Activated T-helper 2 cell treated with anti-CD3 and anti-CD28 coated beads, Interferon-gamma antibody, Interleukin-2, Interleukin-4, amounts not matched to agents 10 μg/mL and 5 μg/mL and 100 μg/mL, durations not matched to agents 14 hours and 24 hours and 36 hours (primary cell): ENCODE data around the gene CYP2E1. TPM values are rescaled to one million over a fixed set of nuclear protein-coding genes. Genes with fewer than 3 reads are reported as not detected.
"Not testable (repeated sequence)": the region's sequence is repeated elsewhere in the genome, so short reads cannot be mapped to it uniquely, and the experiment has no call there.

ENCODE experiments used
- DNase-seq: peaks from one replicate; pipeline ENCODE4 v3.0.0; 2021; ENCODE audit warnings: low spot score
- H3K27ac Mint-ChIP-seq: one replicate; pipeline ENCODE4 v1.8.0; 2021; ENCODE audit warnings: mixed read lengths
- H3K27me3 Mint-ChIP-seq: one replicate; pipeline ENCODE4 v1.8.0; 2021; ENCODE audit warnings: low read depth, mixed read lengths
- H3K36me3 Mint-ChIP-seq: one replicate; pipeline ENCODE4 v1.8.0; 2021; ENCODE audit warnings: low read depth, mixed read lengths
- H3K4me1 Mint-ChIP-seq: one replicate; pipeline ENCODE4 v1.8.0; 2021; ENCODE audit warnings: low read depth, mixed read lengths
- H3K4me3 Mint-ChIP-seq: one replicate; pipeline ENCODE4 v1.8.0; 2021; ENCODE audit warnings: low read depth, mild to moderate bottlenecking, moderate library complexity, mixed read lengths
- H3K9me3 Mint-ChIP-seq: one replicate; pipeline ENCODE4 v1.8.0; 2021; ENCODE audit warnings: mixed read lengths
- intact Hi-C: fragments of 100-400 bp; cut with micrococcal nuclease; formaldehyde crosslinking; loops from one replicate; pipeline ENCODE4 v1.15.1; 2023
- total RNA-seq: library from RNA; stranded (reverse); gene quantifications from 2 replicates; pipeline ENCODE4 v1.2.3, GENCODE V29; 2022

The CYP2E1 gene
- total RNA-seq, 1 donor from 2014 or later = 0.16 TPM

DNA sequence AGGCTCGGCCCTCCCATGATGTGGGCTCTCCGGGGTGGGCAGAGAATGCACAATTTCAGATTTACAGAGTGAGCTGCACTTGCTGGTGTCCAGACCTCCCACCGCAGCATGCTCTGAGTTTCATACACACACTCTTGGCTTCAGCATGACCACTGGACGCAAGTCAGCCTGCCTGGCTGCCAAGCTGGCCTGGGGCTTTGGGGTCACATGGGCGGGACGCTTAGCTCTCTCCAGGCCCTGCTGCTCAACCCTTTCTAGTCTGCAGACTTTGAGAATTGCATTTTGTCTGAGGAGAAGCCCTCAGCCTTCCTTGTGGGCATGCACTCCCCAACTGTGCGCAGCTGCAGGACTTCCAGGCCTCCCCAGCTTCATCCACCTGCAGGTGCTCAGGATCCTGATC, 5.7 kb downstream of the CYP2E1 start:
- DNase-seq = no peak
- Mint-ChIP-seq H3K27ac (no peak overlapping the region), H3K4me3 (no peak overlapping the region), H3K4me1 (peaks cover 8% of the 10 kb centered on the region), H3K36me3 (no peaks in the 10 kb centered on the region), H3K9me3 (no peaks in the 10 kb centered on the region), H3K27me3 (peaks cover 36% of the 10 kb centered on the region)
- intact Hi-C loops = loop anchor here (10.0 kb wide), 1 partner anchor 298 kb away; the partner anchor contains the start of genes UTF1 and VENTX

DNA sequence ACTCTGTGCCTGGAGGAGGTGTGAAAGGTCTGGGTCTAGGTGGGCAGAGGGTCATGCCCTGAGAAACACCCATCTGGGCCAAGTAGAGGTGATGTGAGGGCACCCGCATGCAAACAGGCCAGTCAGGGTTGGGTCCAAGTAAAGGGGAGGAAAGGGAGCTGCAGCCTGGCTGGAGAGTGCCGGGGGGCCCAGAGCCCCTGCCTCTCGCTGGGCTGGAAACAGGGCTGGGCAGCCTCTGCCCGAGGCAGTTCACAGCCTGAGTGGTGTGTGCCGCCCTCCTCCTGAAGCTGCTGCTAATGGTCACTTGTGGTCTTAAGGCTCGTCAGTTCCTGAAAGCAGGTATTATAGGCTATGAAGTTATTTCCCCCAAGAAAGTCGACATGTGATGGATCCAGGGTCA, 7.3 kb downstream of the CYP2E1 start:
- H3K4me1 Mint-ChIP-seq = peaks cover 4% of the 10 kb centered on the region
- no peak overlapping the region for H3K27ac Mint-ChIP-seq
- H3K36me3 Mint-ChIP-seq = no peaks in the 10 kb centered on the region
- intact Hi-C loops = loop anchor here (10.0 kb wide), 1 partner anchor 300 kb away; the partner anchor contains the start of genes UTF1 and VENTX
- H3K4me3 Mint-ChIP-seq = no peak overlapping the region
- H3K27me3 Mint-ChIP-seq = peaks cover 25% of the 10 kb centered on the region
- H3K9me3 Mint-ChIP-seq = no peaks in the 10 kb centered on the region
- DNase-seq = no peak

DNA sequence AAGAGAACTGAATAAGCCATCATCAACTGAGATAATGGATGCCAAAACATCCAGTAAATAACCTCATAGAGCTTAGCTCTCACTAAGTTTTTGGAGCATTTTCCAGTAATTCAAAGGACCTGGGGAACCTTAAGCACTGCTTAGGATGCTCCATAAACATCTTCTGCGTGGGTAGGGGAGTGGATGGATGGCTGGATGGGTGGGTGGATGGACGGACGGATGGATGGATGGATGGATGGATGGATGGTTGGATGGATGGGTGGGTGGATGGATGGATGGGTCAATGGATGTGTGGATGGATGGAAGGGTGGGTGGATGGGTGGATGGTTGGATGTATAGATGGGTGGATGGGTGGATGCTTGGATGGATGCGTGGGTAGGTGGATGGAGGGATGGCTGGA, 9.0 kb downstream of the CYP2E1 start:
- intact Hi-C loops = loop anchor here (10.0 kb wide), 1 partner anchor 301 kb away; the partner anchor contains the start of genes UTF1 and VENTX
- Mint-ChIP-seq H3K27me3 (peaks cover 7% of the 10 kb centered on the region), H3K4me1 (no peaks in the 10 kb centered on the region), H3K36me3 (no peaks in the 10 kb centered on the region), H3K9me3 (no peaks in the 10 kb centered on the region), H3K4me3 (no peak overlapping the region), H3K27ac (no peak overlapping the region)
- DNase-seq = no peak

DNA sequence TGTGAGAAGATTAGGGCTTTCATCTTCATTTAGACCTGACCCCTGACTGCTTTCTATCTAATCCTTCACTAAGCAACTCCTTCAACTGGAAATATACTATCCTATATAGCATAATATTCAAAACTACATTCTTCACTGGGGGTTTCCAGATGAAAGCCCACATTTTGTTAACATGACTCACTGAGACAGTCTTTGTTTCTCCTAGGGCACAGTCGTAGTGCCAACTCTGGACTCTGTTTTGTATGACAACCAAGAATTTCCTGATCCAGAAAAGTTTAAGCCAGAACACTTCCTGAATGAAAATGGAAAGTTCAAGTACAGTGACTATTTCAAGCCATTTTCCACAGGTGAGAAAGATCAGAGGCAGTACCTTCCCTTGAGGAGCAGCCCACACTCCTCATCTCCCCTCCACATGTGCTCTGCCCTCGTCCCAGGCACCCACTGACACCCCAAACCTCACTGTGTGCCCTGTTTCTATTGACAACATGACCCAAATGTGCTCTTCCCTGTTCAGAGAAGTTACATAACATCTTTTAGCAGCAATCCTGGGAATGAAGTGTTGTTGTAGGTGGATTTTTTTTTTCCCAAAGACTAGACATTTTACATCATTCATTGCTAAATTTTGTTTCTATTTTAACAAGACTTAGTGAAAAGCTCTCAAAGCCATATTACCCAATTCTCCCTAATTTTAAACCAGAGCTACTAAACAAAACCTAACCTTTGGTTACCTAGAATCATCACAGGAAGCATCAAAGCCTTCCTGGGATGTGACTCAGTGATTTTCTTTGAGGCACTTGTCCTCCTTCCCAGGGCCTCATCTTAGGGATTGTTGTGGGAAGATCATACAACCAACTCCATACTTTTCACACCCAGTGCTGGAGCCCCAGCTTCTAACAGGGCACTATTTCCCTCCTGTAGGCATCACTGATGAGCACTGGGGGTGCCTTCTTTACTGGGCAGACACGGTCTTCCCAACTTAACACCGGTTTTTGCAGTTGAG, 10.7 kb downstream of the CYP2E1 start:
- no peaks in the 10 kb centered on the region for H3K36me3 Mint-ChIP-seq
- H3K4me3 Mint-ChIP-seq = no peak overlapping the region
- peaks cover 1% of the 10 kb centered on the region for H3K27me3 Mint-ChIP-seq
- intact Hi-C loops = loop anchor here (10.0 kb wide), 1 partner anchor 303 kb away; the partner anchor contains the start of genes UTF1 and VENTX
- H3K27ac Mint-ChIP-seq = no peak overlapping the region
- DNase-seq = no peak
- no peaks in the 10 kb centered on the region for H3K4me1 Mint-ChIP-seq
- H3K9me3 Mint-ChIP-seq = no peaks in the 10 kb centered on the region

DNA sequence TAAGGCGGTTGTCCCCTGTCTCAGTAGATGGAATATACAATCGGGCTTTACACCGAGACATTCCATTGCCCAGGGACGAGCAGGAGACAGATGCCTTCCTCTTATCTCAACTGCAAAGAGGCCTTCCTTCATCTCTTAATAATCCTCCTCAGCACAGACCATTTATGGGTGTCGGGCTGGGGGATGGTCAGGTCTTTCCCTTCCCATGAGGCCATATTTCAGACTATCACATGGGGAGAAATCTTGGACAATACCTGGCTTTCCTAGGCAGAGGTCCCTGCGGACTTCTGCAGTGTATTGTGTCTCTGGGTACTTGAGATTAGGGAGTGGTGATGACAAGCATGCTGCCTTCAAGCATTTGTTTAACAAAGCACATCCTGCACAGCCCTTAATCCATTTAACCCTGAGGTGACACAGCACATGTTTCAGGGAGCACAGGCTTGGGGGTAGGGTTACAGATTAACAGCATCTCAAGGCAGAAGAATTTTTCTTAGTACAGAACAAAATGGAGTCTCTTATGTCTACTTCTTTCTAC, 14.3 kb downstream of the CYP2E1 start:
- H3K27ac Mint-ChIP-seq, H3K9me3 Mint-ChIP-seq, H3K27me3 Mint-ChIP-seq, H3K4me1 Mint-ChIP-seq, intact Hi-C loops, H3K4me3 Mint-ChIP-seq, H3K36me3 Mint-ChIP-seq, DNase-seq: not testable (repeated sequence)

DNA sequence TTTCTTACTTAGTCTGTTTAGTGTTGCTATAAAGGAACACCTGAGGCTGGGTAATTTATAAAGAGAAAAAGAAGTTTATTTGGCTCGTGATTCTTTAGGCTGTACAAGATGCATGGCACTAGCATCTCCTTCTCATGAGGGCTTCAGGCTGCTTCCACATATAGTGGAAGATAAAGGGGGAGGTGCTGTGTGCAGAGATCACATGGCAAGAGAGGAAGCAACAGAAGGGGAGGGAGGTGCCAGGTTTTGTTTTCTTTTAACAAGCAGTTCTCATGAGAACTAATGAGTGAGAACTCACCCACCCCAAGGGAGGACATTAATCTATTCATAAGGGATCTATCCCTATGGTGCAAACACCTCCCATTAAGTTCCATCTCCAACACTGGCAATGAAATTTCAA, 17.3 kb downstream of the CYP2E1 start:
- no peaks in the 10 kb centered on the region for H3K4me1 Mint-ChIP-seq
- no peak overlapping the region for H3K4me3 Mint-ChIP-seq
- no peak overlapping the region for H3K27ac Mint-ChIP-seq
- H3K9me3 Mint-ChIP-seq = peaks cover 16% of the 10 kb centered on the region
- no peak for DNase-seq
- intact Hi-C loops = no loop called here
- no peaks in the 10 kb centered on the region for H3K27me3 Mint-ChIP-seq
- no peaks in the 10 kb centered on the region for H3K36me3 Mint-ChIP-seq

DNA sequence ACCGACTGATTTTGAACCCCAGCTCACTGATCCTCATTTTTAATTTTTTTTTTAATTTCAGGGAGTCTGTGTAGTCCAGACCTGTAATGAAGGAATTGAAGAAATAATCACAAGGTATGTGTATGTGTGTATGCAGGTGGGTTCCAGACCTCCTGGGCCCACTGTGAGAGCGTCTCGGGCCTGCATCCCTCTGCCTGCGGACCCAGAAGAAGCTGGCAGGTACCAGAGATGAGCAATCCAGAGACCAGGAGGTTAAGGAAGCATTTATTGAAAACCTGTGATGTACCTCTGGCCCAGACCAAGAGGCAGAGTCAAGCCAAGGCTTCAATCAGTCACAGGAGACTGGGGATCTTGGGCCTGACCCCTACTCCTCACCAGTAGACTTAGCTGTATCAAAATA, 27.4 kb downstream of the CYP2E1 start:
- intact Hi-C loops = no loop called here
- Mint-ChIP-seq H3K27me3 (peaks cover 5% of the 10 kb centered on the region), H3K9me3 (no peaks in the 10 kb centered on the region), H3K27ac (no peak overlapping the region), H3K36me3 (no peaks in the 10 kb centered on the region), H3K4me1 (no peaks in the 10 kb centered on the region), H3K4me3 (no peak overlapping the region)
- DNase-seq = no peak

DNA sequence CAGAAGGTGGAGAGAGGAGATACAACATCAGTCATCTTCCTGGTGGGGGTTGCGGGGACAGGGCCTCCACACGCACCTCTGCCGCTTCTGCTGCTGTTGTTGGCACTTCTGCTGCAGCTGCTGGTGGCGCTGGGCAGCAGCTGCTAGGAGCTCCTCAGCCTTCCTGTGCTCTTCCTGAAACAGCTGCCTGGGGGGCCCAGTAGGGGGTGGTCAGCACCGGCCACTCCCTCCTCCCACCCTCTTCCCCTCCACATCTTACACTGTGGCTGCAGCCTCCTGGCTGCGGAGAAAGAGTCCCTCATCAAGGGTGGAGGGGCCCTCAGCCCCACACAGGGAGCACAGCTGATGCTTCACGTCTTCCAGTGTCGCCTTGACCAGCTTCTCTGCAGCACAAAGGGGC, 28.4 kb downstream of the CYP2E1 start:
- intact Hi-C loops = no loop called here
- Mint-ChIP-seq H3K4me1 (no peaks in the 10 kb centered on the region), H3K9me3 (no peaks in the 10 kb centered on the region), H3K4me3 (no peak overlapping the region), H3K27ac (no peak overlapping the region), H3K36me3 (no peaks in the 10 kb centered on the region), H3K27me3 (peaks cover 4% of the 10 kb centered on the region)
- no peak for DNase-seq

DNA sequence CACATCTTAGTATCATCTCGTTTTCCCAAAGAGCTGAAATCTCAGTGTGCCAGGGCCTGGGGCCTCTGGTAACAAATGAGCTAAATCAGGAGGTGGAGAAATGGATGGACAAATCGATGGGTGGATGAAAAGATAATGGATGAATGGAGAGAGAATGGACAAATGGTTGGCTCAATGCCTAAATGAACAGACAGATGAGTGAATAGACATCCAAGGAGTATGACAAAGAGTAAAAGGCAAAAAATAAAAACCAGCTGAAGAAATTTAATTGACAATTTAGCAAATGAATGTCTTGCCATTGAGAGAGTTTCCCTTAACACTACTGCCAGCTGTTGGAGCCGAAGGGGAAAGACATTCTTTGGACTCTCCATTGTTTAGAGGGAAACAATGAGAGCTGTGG, 30.2 kb downstream of the CYP2E1 start:
- no peak for DNase-seq
- Mint-ChIP-seq H3K4me3 (no peak overlapping the region), H3K9me3 (no peaks in the 10 kb centered on the region), H3K27me3 (peaks cover 7% of the 10 kb centered on the region), H3K4me1 (no peaks in the 10 kb centered on the region), H3K27ac (no peak overlapping the region), H3K36me3 (no peaks in the 10 kb centered on the region)
- intact Hi-C loops = no loop called here

DNA sequence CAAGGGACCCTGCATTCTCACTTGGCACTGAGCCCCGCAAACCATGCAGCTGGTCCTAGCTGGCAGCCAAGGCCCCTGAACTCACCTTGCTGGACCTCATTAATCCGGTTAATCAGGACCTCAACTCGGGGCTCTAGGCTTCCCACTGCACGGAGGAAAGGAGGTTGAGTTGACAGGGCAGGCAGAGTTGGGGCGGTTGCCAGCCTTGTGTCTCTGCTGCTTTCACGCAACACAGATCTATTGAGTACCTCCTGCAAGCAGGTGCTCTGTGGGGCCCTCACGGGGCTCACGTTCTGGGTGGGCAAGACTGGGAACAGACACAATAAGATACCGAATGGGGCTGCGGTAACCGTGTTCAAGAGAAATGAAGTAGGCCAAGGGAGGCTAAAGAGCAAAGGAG, 32.1 kb downstream of the CYP2E1 start:
- Mint-ChIP-seq H3K27ac (no peak overlapping the region), H3K4me1 (no peaks in the 10 kb centered on the region), H3K9me3 (no peaks in the 10 kb centered on the region), H3K36me3 (no peaks in the 10 kb centered on the region), H3K27me3 (peaks cover 7% of the 10 kb centered on the region), H3K4me3 (no peak overlapping the region)
- DNase-seq = no peak
- intact Hi-C loops = no loop called here

DNA sequence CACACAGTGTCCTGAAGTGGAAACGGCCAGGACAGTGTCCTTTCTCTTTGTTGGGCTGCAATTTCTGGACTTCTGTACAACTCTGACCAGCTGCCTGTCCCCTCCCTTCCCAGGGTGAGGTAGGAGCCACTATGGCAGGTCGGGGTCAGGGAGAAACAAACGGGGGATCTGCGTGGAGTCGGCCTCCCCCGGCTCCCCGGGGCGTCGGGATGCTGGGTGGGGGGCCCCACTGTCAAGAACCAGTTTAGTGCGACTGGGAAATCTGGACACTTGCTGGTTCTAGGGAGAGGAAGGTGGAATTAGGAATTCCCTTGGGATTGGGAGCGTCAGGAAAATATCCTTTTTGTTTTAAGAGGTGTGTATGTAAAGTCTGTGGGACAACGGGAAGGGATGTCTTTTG, 37.7 kb downstream of the CYP2E1 start:
- no peaks in the 10 kb centered on the region for H3K36me3 Mint-ChIP-seq
- H3K27me3 Mint-ChIP-seq = peaks cover 5% of the 10 kb centered on the region
- intact Hi-C loops = no loop called here
- H3K4me3 Mint-ChIP-seq = no peak overlapping the region
- DNase-seq = no peak
- H3K27ac Mint-ChIP-seq = no peak overlapping the region
- no peaks in the 10 kb centered on the region for H3K4me1 Mint-ChIP-seq
- H3K9me3 Mint-ChIP-seq = peaks cover 12% of the 10 kb centered on the region

DNA sequence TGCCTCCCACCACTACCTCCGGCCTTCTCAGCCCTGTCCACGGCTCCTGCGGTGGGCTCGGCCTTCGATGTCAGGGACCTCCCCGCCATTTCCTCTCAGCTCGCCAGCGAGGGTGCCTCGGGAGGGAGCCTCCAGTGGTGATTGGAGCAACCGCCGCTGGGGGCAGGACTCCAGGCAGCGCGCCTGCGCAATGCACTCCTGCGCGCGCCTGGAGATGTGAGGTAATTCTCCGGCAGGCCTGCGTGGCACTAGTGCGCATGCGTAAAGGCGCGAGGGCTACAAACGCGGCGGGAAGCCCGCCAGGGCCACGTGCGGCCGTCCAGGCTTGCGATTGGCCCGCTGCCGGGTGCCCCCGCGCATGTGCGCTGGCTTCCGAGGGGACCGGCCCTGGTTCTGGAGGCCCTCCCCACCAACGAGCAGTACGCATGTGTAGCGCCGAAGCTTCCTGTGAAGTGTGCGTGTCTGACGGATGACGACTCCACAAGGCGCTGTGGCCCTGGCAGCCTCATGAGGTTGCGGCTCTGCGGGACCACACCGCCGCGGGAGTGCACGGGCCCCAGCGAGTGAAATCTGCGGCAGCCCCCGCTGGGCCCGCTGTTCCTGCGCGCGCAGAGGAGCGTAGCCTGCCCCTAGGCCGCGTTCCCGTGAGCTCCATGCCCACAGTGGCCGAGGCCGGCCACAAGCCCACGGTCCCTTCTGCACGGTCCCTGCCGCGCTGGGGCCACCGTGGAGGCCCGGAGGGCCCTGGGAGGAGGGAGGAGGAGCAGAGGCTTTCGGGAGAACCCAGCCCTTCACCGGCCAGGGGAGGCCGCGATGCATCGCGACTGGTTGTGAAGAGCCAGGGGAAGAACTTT, 38.5 kb downstream of the CYP2E1 start, which contains the start of gene SYCE1:
Gene SYCE1 (minus strand): TSS at position 143 of the 854 bp plus-strand sequence. CDS start 54 bp downstream, at position 89.
- Mint-ChIP-seq H3K4me3 (no peak within 1 kb of the TSS), H3K27me3 (peaks cover 5% of the 10 kb centered on the region)

More for the DNA sequence above, 38.5 kb downstream of the CYP2E1 start, which contains the start of gene SYCE1:
- intact Hi-C loops = no loop called here
- DNase-seq = no peak
- Mint-ChIP-seq H3K36me3 (no peaks in the 10 kb centered on the region), H3K4me1 (no peaks in the 10 kb centered on the region), H3K27ac (no peak within 1 kb of the TSS), H3K9me3 (peaks cover 12% of the 10 kb centered on the region)
